Ramos (cell line): ENCODE data around the gene SEPSECS.
"Not testable (repeated sequence)": the region's sequence is repeated elsewhere in the genome, so short reads cannot be mapped to it uniquely, and the experiment has no call there.

ENCODE experiments used
- in situ Hi-C: fragments of 300-500 bp; cut with MboI; formaldehyde crosslinking; loops from one replicate; pipeline ENCODE4 v1.14.3; 2022; ENCODE audit warnings: low sequenced_read_pairs; ENCODE audit not compliant: unreplicated experiment

The SEPSECS gene

GRCh38 chr4:25089051-25089763 lies 71.0 kb downstream of the SEPSECS start:
- in situ Hi-C loops = no loop called here

GRCh38 chr4:25088093-25088952 lies 71.9 kb downstream of the SEPSECS start:
- in situ Hi-C loops = no loop called here

GRCh38 chr4:25085671-25086070 lies 74.6 kb downstream of the SEPSECS start:
- in situ Hi-C loops = no loop called here

GRCh38 chr4:25083441-25083840 lies 76.8 kb downstream of the SEPSECS start:
- in situ Hi-C loops = not testable (repeated sequence)

GRCh38 chr4:25081866-25082471 lies 78.3 kb downstream of the SEPSECS start:
- in situ Hi-C loops = no loop called here

GRCh38 chr4:25080571-25080970 lies 79.7 kb downstream of the SEPSECS start:
- in situ Hi-C loops = no loop called here

- in situ Hi-C loops = no loop called here
These were observed 81.7 kb downstream of the SEPSECS start for GRCh38 chr4:25078523-25078922.

- in situ Hi-C loops = no loop called here
These were observed 83.4 kb downstream of the SEPSECS start for GRCh38 chr4:25076625-25077398.

GRCh38 chr4:25075851-25076250 lies 84.4 kb downstream of the SEPSECS start:
- in situ Hi-C loops = no loop called here

- in situ Hi-C loops = no loop called here
These were observed 85.1 kb downstream of the SEPSECS start for GRCh38 chr4:25075129-25075528.

- in situ Hi-C loops = no loop called here
These were observed 89.7 kb downstream of the SEPSECS start for GRCh38 chr4:25070545-25070944.
